Prostate gland (tissue), 2 donors: Measurements from ENCODE around the gene SYT11. TPM values are rescaled to one million over a fixed set of nuclear protein-coding genes. Genes with fewer than 3 reads are reported as not detected.

ENCODE experiments used
- DNase-seq: peaks from one replicate; pipeline ENCODE4 v3.0.0-alpha.2; 2019; ENCODE audit warnings: low spot score
- H3K27ac ChIP-seq, 2 donors: fragments of 200-600 bp; sonication (generic); 2 replicates each; pipeline ENCODE4 v1.5.1; 2017 to 2019
- H3K27me3 ChIP-seq: fragments of 200-600 bp; sonication (generic); replicated peaks from 2 replicates; pipeline ENCODE4 v1.5.1; 2019; ENCODE audit not compliant: insufficient read depth
- H3K36me3 ChIP-seq, 2 donors: fragments of 200-600 bp; sonication (generic); 1 replicate in 1 of 2; 2 replicates in 1 of 2; pipeline versions ENCODE4 v1.5.1 to v1.8.1; 2017 to 2019
- H3K4me1 ChIP-seq: fragments of 200-600 bp; sonication (generic); replicated peaks from 2 replicates; pipeline ENCODE4 v1.5.1; 2019
- H3K4me3 ChIP-seq, 2 donors: fragments of 200-600 bp; sonication (generic); 2 replicates each; pipeline ENCODE4 v1.5.1; 2017 to 2019
- H3K9me3 ChIP-seq: fragments of 200-600 bp; sonication (generic); 2 replicates; pipeline ENCODE4 v1.5.1; 2017
- CTCF ChIP-seq, 4 experiments: fragments of 200-600 bp in 2 of 4; fragments of 450-650 bp in 2 of 4; sonication (generic) in 2 of 4; IDR thresholded peaks; 1 replicate in 3 of 4; 2 replicates in 1 of 4; pipeline ENCODE4 v1.5.1; 2016 to 2019; ENCODE audit warnings: antibody characterized with exemption in 4 of 4, mild to moderate bottlenecking in 2 of 4, moderate library complexity in 2 of 4
- POLR2A ChIP-seq: fragments of 450-650 bp; IDR thresholded peaks from one replicate; pipeline ENCODE4 v1.6.1; 2016; ENCODE audit warnings: antibody characterized with exemption, mild to moderate bottlenecking
- POLR2AphosphoS5 ChIP-seq: sonication (generic); formaldehyde crosslinking; IDR thresholded peaks from one replicate; pipeline ENCODE4 v1.6.1; 2017; ENCODE audit warnings: antibody characterized with exemption
- WGBS: methylation state at CpG from one replicate; pipeline ENCODE4 v1.1.5; 2018; 5-methylcytosine and 5-hydroxymethylcytosine counted together
- intact Hi-C: fragments of 100-400 bp; cut with DNase I; formaldehyde crosslinking; loops from one replicate; pipeline ENCODE4 v1.14.2; 2022
- total RNA-seq, 2 donors: library from RNA; depleted of rRNA; stranded (reverse); fragments of >200 nt; gene quantifications; one replicate each; pipeline ENCODE4 v1.1.0, GENCODE V29; 2016

Gene SYT11
- total RNA-seq, 2 donors from 2014 or later = 3.6 to 28.0 TPM

- Histone ChIP-seq H3K9me3 (no peaks in the 10 kb centered on the region), H3K36me3 (peaks cover 6 to 9% of the 10 kb centered on the region in 2 donors), H3K27ac (peak overlapping the region; percentile 89 to 93), H3K4me3 (peak overlapping the region; percentile 61 to 85), H3K27me3 (no peaks in the 10 kb centered on the region), H3K4me1 (no peaks in the 10 kb centered on the region)
- WGBS = 1% methylated on average over 11 of the region's 11 CpGs
- DNase-seq = peak; percentile 10
- TF ChIP-seq POLR2A (no peak), POLR2AphosphoS5 (no peak), CTCF (IDR thresholded peaks at IDR 0.05) (no peak)
- intact Hi-C loops = loop anchor here (5.0 to 10.0 kb wide), 2 partner anchors 53 to 156 kb away; partner anchors contain the start of genes GON4L and SYT11
Observed at GRCh38 chr1:155910621-155911121, 51.3 kb downstream of the SYT11 start.

DNA sequence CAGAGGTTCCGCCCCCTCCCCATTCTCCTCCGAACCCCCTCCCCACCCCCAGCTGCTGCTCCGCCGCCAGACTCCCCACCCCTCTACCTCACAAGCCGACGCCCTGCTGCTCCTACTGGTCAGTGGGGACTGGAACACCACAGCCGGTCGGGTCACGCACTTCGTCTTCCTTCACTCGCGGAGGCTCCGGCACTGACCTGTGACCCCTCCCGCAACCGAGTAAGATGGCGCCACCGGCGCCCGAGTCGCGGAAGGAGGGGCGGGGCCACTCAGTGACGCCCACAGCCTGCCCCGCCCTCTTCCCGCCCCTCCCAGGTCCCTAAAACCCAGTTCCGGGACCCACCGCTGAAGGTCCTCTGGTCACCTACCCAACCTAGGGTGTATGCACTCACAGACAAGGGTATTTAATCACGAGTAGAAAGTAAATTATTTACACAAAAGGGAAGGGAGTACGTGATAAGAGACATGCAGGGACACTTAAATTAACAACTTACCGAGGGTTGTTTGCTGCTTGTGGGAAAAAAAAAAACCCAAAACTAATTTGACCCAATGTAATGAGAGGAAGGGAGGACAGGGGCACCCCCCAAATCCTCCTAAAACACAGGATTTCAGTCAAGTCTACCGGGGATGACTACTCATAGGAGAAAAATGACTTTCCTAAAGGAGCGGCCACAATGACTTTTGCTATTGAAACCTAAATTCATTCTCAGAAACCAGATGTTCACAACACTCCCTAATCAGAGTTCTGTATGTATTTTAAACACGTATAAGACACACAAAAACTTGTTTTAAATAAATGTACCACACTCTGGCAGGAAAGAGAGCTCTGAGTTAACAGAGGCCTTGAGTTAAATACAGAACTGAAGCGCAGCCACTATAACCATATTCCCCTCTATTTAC, 52.0 kb downstream of the SYT11 start, which contains the start of gene RIT1:
RIT1 (minus strand) TSS at position 194 of the 900 bp plus-strand sequence. CDS start 588 bp downstream, outside the sequence.
- DNase-seq = peak; percentile 81
- Histone ChIP-seq H3K4me3 (peak within 1 kb of the TSS; percentile 61 to 85), H3K4me1 (no peaks in the 10 kb centered on the region), H3K27ac (peak within 1 kb of the TSS; percentile 89 to 93), H3K27me3 (no peaks in the 10 kb centered on the region), H3K36me3 (peaks cover 6 to 15% of the 10 kb centered on the region in 2 donors), H3K9me3 (no peaks in the 10 kb centered on the region)
- 6% methylated on average over 34 of the region's 34 CpGs for WGBS
- peak; percentile 78 for TF ChIP-seq POLR2A
- peak in 1 of 4 experiments; percentile 51 for TF ChIP-seq CTCF (IDR thresholded peaks at IDR 0.05)
- TF ChIP-seq POLR2AphosphoS5 = peak; percentile 79
- intact Hi-C loops = loop anchor here (5.0 to 10.0 kb wide), 2 partner anchors 54 to 157 kb away; partner anchors contain the start of genes GON4L and SYT11

DNA sequence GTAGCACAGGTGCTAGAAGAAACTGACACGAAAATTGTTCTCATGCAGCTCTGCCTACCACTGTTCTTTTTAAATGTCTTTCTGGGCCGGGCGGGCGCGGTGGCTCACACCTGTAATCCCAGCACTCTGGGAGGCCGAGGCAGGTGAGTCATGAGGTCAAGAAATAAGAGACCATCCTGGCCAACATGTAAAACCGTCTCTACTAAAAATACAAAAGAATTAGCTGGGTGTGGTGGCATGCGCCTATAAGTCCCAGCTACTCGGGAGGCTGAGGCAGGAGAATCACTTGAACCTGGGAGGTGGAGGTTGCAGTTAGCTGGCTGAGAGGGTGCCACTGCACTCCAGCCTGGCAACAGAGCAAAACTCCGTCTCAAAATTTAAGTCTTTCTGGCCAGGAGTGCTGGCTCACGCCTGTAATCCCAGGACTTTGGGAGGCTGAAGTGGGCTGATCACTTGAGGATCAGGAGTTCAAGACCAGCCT, 52.7 kb downstream of the SYT11 start:
- H3K4me1 ChIP-seq = no peaks in the 10 kb centered on the region
- no peak for DNase-seq
- intact Hi-C loops = loop anchor here (5.0 to 10.0 kb wide), 2 partner anchors 55 to 157 kb away; partner anchors contain the start of genes GON4L and SYT11
- H3K27me3 ChIP-seq = no peaks in the 10 kb centered on the region
- H3K27ac ChIP-seq = peak overlapping the region; percentile 89 to 93
- no peak overlapping the region for H3K4me3 ChIP-seq
- H3K9me3 ChIP-seq = no peaks in the 10 kb centered on the region
- WGBS = 83% methylated on average over 11 of the region's 11 CpGs
- TF ChIP-seq POLR2A = no peak
- no peak for TF ChIP-seq CTCF (IDR thresholded peaks at IDR 0.05)
- TF ChIP-seq POLR2AphosphoS5 = no peak
- peaks cover 8 to 20% of the 10 kb centered on the region in 2 donors for H3K36me3 ChIP-seq

GRCh38 chr1:155913969-155914757, 54.8 kb downstream of the SYT11 start:
- H3K4me3 ChIP-seq = no peak overlapping the region
- H3K4me1 ChIP-seq = no peaks in the 10 kb centered on the region
- TF ChIP-seq POLR2A (no peak), POLR2AphosphoS5 (no peak), CTCF (IDR thresholded peaks at IDR 0.05) (no peak)
- DNase-seq = no peak
- peaks cover 24 to 28% of the 10 kb centered on the region in 2 donors for H3K36me3 ChIP-seq
- intact Hi-C loops = loop anchor here (5.0 to 10.0 kb wide), 2 partner anchors 57 to 159 kb away; partner anchors contain the start of genes GON4L and SYT11
- WGBS = 55% methylated on average over 6 of the region's 6 CpGs
- no peaks in the 10 kb centered on the region for H3K9me3 ChIP-seq
- H3K27me3 ChIP-seq = no peaks in the 10 kb centered on the region
- no peak overlapping the region for H3K27ac ChIP-seq
